Trophoblast cell (in vitro differentiated cells and primary cell): ENCODE data around the gene HOXC9.

Experiments
- DNase-seq, 2 donors: peaks; one replicate each; pipeline ENCODE4 v3.0.0-alpha.2; 2016
- H2AFZ ChIP-seq: 2 replicates; pipeline ENCODE4 v1.6.1; 2013; ENCODE audit warnings: low read length, moderate library complexity, mild to moderate bottlenecking; ENCODE audit not compliant: insufficient read depth, poor library complexity
- H2AK5ac ChIP-seq: 2 replicates; pipeline ENCODE4 v1.6.1; 2013; ENCODE audit warnings: mild to moderate bottlenecking, low read length
- H2BK120ac ChIP-seq: 2 replicates; pipeline ENCODE4 v1.6.1; 2013; ENCODE audit warnings: low read length, mild to moderate bottlenecking, moderate library complexity; ENCODE audit not compliant: insufficient read depth, poor library complexity
- H2BK12ac ChIP-seq: 2 replicates; pipeline ENCODE4 v1.6.1; 2013; ENCODE audit warnings: mild to moderate bottlenecking, low read length, moderate library complexity
- H2BK5ac ChIP-seq: 2 replicates; pipeline ENCODE4 v1.6.1; 2013; ENCODE audit warnings: low read length, low read depth, moderate library complexity, mild to moderate bottlenecking; ENCODE audit not compliant: poor library complexity
- H3K14ac ChIP-seq: 2 replicates; pipeline ENCODE4 v1.6.1; 2013; ENCODE audit warnings: mild to moderate bottlenecking, low read length
- H3K18ac ChIP-seq: 2 replicates; pipeline ENCODE4 v1.6.1; 2013; ENCODE audit warnings: mild to moderate bottlenecking, low read length
- H3K23ac ChIP-seq: 2 replicates; pipeline ENCODE4 v1.6.1; 2013; ENCODE audit warnings: low read length
- H3K27ac ChIP-seq: 2 replicates; pipeline ENCODE4 v1.5.1; 2013; ENCODE audit warnings: low read depth, mild to moderate bottlenecking, inconsistent platforms, low read length, moderate library complexity
- H3K27me3 ChIP-seq: 2 replicates; pipeline ENCODE4 v1.6.1; 2013; ENCODE audit warnings: inconsistent platforms, mild to moderate bottlenecking, low read length, moderate library complexity; ENCODE audit not compliant: insufficient read depth
- H3K36me3 ChIP-seq, 2 experiments: 1 replicate in 1 of 2; 2 replicates in 1 of 2; pipeline ENCODE4 v1.6.1; 2013; ENCODE audit warnings: low read length in 2 of 2, mild to moderate bottlenecking in 2 of 2, moderate library complexity in 1 of 2; ENCODE audit not compliant: insufficient read depth in 2 of 2, control insufficient read depth in 1 of 2
- H3K4ac ChIP-seq: 2 replicates; pipeline ENCODE4 v1.6.1; 2013; ENCODE audit warnings: low read depth, mild to moderate bottlenecking, low read length, moderate library complexity
- H3K4me1 ChIP-seq, 2 experiments: 1 replicate in 1 of 2; 2 replicates in 1 of 2; pipeline ENCODE4 v1.6.1; 2013; ENCODE audit warnings: low read length in 2 of 2, mild to moderate bottlenecking in 2 of 2, moderate library complexity in 1 of 2; ENCODE audit not compliant: insufficient read depth in 2 of 2, control insufficient read depth in 1 of 2
- H3K4me2 ChIP-seq: 2 replicates; pipeline ENCODE4 v1.6.1; 2013; ENCODE audit warnings: inconsistent platforms, mild to moderate bottlenecking, low read length, moderate library complexity
- H3K4me3 ChIP-seq: 2 replicates; pipeline ENCODE4 v1.5.1; 2013; ENCODE audit warnings: mild to moderate bottlenecking, low read depth, low read length, inconsistent platforms
- H3K79me1 ChIP-seq: one replicate; pipeline ENCODE4 v1.6.1; 2013; ENCODE audit warnings: low read length
- H3K79me2 ChIP-seq: 2 replicates; pipeline ENCODE4 v1.6.1; 2013; ENCODE audit warnings: low read length, mild to moderate bottlenecking; ENCODE audit not compliant: control insufficient read depth, insufficient read depth, poor library complexity
- H3K9ac ChIP-seq: 2 replicates; pipeline ENCODE4 v1.6.1; 2013; ENCODE audit warnings: mild to moderate bottlenecking, low read length
- H3K9me3 ChIP-seq: 2 replicates; pipeline ENCODE4 v1.6.1; 2013; ENCODE audit warnings: low read depth, mild to moderate bottlenecking, control low read depth, inconsistent platforms, low read length; ENCODE audit not compliant: insufficient read depth
- H4K12ac ChIP-seq: 2 replicates; pipeline ENCODE4 v1.6.1; 2013; ENCODE audit warnings: low read depth, mild to moderate bottlenecking, low read length, moderate library complexity
- H4K8ac ChIP-seq: 2 replicates; pipeline ENCODE4 v1.6.1; 2013; ENCODE audit warnings: low read depth, mild to moderate bottlenecking, low read length, moderate library complexity
- H4K91ac ChIP-seq: one replicate; pipeline ENCODE4 v1.6.1; 2013; ENCODE audit warnings: low read depth, mild to moderate bottlenecking, low read length, moderate library complexity
- WGBS: extraction: QIAGEN DNeasy Blood & Tissue Kit; methylation state at CpG from one replicate; pipeline ENCODE4 v1.1.7; 2013; ENCODE audit warnings: missing lambda C conversion rate; ENCODE audit not compliant: insufficient read length, insufficient coverage; ENCODE audit errors: extremely low coverage; 5-methylcytosine and 5-hydroxymethylcytosine counted together

Gene HOXC9

GRCh38 chr12:53977596-53978445, 22.1 kb upstream of the HOXC9 start:
- H3K4me2 ChIP-seq = no peak overlapping the region
- H3K14ac ChIP-seq = no peak overlapping the region
- no peak for DNase-seq
- H2AFZ ChIP-seq = no peak overlapping the region
- peaks cover 2 to 5% of the 10 kb centered on the region in 2 experiments for H3K4me1 ChIP-seq
- H3K9ac ChIP-seq = no peak overlapping the region
- H3K23ac ChIP-seq = no peak overlapping the region
- no peak overlapping the region for H2BK120ac ChIP-seq
- no peak overlapping the region for H4K8ac ChIP-seq
- H3K18ac ChIP-seq = no peak overlapping the region
- no peak overlapping the region for H2AK5ac ChIP-seq
- H4K12ac ChIP-seq = no peak overlapping the region
- no peaks in the 10 kb centered on the region for H3K79me1 ChIP-seq
- H4K91ac ChIP-seq = no peak overlapping the region
- peaks cover 25% of the 10 kb centered on the region for H3K9me3 ChIP-seq
- no peaks in the 10 kb centered on the region for H3K79me2 ChIP-seq
- no peak overlapping the region for H3K4me3 ChIP-seq
- H2BK12ac ChIP-seq = no peak overlapping the region
- no peaks in the 10 kb centered on the region for H3K36me3 ChIP-seq
- WGBS = no CpG with 5 or more reads among the region's 11 CpGs
- H3K4ac ChIP-seq = no peak overlapping the region
- peaks cover 89% of the 10 kb centered on the region for H3K27me3 ChIP-seq
- no peak overlapping the region for H3K27ac ChIP-seq
- no peak overlapping the region for H2BK5ac ChIP-seq

DNA sequence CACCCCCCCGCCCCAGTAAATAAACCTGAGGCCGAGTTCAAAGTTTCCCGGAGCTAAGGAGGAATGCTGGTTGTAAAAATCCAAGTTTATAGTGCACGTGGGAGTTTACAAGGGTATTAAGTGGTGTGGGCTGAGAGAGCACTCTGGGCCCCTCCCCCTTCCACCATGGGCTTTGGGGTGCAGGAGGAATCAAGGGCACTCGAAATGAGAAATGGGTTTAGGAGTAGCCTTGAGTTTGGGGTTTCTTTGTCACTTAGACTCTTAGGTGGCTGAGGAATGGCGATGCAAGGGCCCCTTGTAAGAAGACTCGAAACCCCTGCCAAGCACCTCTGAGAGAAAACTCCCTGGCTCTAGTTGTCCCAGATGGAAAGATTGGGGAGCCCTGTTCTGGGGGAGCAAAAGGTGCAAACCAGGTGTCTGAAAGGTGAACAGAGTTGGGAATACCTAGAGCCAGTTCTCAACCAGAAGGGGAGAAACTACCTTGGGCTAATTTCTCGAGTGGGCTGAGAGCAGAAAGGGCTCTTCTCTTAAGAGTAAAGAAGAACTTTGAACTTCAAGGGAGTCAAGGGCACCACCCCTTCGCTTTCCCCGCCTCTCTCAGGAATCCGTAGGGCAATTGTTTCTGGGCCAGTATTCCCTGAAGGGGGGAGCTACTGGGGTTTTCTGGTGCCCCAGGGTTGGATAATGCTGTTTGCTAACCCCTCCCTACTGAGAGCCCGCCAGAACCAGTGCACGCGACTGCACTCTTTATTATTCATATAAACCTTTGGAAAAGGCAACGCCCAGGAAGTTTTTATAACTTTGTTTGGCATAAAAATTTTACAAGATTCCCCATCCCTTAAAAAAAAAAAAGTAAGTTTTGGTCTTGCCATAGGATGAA, 21.2 kb upstream of the HOXC9 start:
- Histone ChIP-seq H3K9me3 (peaks cover 24% of the 10 kb centered on the region), H2AK5ac (no peak overlapping the region), H3K27ac (no peak overlapping the region), H2BK12ac (no peak overlapping the region), H3K23ac (no peak overlapping the region), H3K14ac (no peak overlapping the region), H4K8ac (no peak overlapping the region), H2BK5ac (no peak overlapping the region), H3K27me3 (peaks cover 89% of the 10 kb centered on the region), H3K4me2 (no peak overlapping the region), H3K79me2 (no peaks in the 10 kb centered on the region), H3K9ac (no peak overlapping the region), H4K12ac (no peak overlapping the region), H3K4me3 (no peak overlapping the region), H4K91ac (no peak overlapping the region), H3K4ac (no peak overlapping the region), H2AFZ (no peak overlapping the region), H2BK120ac (no peak overlapping the region), H3K18ac (no peak overlapping the region), H3K36me3 (no peaks in the 10 kb centered on the region), H3K79me1 (no peaks in the 10 kb centered on the region), H3K4me1 (peaks cover 2 to 5% of the 10 kb centered on the region in 2 experiments)
- no peak for DNase-seq
- no CpG with 5 or more reads among the region's 15 CpGs for WGBS

DNA sequence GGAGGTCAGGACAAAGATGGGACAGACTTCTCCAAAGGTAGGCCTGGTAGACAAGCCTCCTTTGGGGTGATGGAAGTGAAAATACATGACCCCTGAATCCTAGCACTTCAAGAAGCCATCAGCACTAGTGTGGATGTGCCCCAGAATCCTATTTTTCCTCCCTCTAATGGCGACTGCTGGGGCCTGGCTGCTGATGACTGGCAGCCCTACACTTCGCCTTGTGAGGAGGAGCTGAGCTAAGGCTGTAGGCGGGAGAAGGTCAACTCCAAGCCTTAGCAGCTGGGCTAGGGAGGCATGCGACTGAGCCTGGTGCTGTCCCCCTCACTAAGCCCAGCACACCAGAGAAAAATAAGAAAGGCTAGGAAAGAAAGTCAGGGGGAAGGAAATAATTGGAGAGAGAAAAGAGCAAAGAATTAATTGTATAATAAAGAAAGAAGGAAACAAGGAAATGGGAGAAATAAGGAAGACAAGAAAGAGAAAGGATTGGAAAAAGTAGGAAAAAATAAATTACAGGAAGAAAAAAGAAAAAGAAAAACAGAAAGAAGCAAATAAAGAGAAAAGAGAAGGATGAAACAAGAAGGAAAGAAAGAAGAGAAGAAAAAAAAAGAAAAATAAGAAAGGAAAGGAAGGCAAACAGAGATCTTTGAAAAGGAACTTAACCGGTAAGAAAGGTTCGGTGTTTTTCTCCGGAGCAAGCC, 19.7 kb upstream of the HOXC9 start:
- Histone ChIP-seq H2AK5ac (no peak overlapping the region), H2BK120ac (no peak overlapping the region), H3K27me3 (peaks cover 90% of the 10 kb centered on the region), H2AFZ (no peak overlapping the region), H3K27ac (no peak overlapping the region), H2BK5ac (no peak overlapping the region), H3K4me3 (no peak overlapping the region), H4K8ac (no peak overlapping the region), H3K4ac (no peak overlapping the region), H4K12ac (no peak overlapping the region), H3K23ac (no peak overlapping the region), H3K9ac (no peak overlapping the region), H2BK12ac (no peak overlapping the region), H3K79me1 (no peaks in the 10 kb centered on the region), H3K4me1 (peaks cover 0 to 4% of the 10 kb centered on the region in 2 experiments), H3K36me3 (no peaks in the 10 kb centered on the region), H3K79me2 (no peaks in the 10 kb centered on the region), H3K18ac (no peak overlapping the region), H3K9me3 (peaks cover 32% of the 10 kb centered on the region), H3K4me2 (no peak overlapping the region), H4K91ac (no peak overlapping the region), H3K14ac (no peak overlapping the region)
- DNase-seq = no peak
- no CpG with 5 or more reads among the region's 7 CpGs for WGBS

DNA sequence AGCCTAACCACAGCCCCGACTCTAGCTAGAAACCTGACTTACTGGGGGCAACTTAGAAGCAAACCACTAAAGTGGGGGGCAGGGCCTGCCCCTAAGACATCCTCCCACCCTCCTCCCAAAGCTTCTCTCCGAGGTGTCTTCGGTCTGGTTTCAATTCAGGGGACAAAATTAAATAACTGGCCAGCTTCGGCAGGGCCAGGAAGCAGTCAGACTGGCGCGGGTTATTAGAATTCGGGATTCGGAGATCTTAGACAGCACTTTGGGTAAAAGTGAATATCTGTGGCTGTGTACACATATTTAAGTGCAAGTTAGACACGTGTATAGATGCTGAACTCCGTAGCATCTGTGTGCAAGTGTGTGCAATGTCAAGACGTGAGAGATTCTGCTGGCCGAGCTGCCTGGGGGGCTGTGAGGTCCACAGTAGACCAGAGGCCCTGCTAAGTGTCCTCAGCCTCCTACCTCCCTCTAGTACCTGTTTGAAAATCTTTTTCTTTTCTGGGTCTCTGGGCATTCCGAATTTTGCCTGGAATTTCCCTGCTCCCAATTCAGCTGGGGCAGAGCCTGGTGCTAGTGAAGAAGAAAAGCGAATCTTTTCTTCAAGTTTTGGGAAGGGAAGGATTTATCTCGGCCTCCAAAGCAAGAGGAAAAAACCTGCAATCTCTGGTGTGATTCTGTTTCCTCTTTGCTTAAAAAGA, 19.0 kb upstream of the HOXC9 start:
- H3K23ac ChIP-seq = no peak overlapping the region

More for the DNA sequence above, 19.0 kb upstream of the HOXC9 start:
- H4K8ac ChIP-seq = no peak overlapping the region
- no peak overlapping the region for H3K4me3 ChIP-seq
- H3K9me3 ChIP-seq = peaks cover 34% of the 10 kb centered on the region
- no peaks in the 10 kb centered on the region for H3K79me2 ChIP-seq
- H3K18ac ChIP-seq = no peak overlapping the region
- H4K91ac ChIP-seq = no peak overlapping the region
- H3K14ac ChIP-seq = no peak overlapping the region
- H2AK5ac ChIP-seq = no peak overlapping the region
- no peak overlapping the region for H2AFZ ChIP-seq
- H3K27me3 ChIP-seq = peaks cover 91% of the 10 kb centered on the region
- DNase-seq = no peak
- H3K4me2 ChIP-seq = no peak overlapping the region
- no peak overlapping the region for H3K27ac ChIP-seq
- H2BK12ac ChIP-seq = no peak overlapping the region
- no peak overlapping the region for H2BK120ac ChIP-seq
- H3K36me3 ChIP-seq = no peaks in the 10 kb centered on the region
- H3K4ac ChIP-seq = no peak overlapping the region
- no peak overlapping the region for H4K12ac ChIP-seq
- H3K79me1 ChIP-seq = no peaks in the 10 kb centered on the region
- peaks cover 0 to 4% of the 10 kb centered on the region in 2 experiments for H3K4me1 ChIP-seq
- WGBS = no CpG with 5 or more reads among the region's 15 CpGs
- no peak overlapping the region for H3K9ac ChIP-seq
- no peak overlapping the region for H2BK5ac ChIP-seq
